ENCODE results near the gene NETO2. TPM values are rescaled to one million over a fixed set of nuclear protein-coding genes. Genes with fewer than 3 reads are reported as not detected.

Gene NETO2
- total and polyA plus RNA-seq, 2 of the 13 experiments (the other 11 are each of a cell fraction or from before 2014, with no cell fraction given): 8.2 to 13.5 TPM

- TF ChIP-seq MAFK (conservative IDR thresholded peaks at IDR 0.05 in 1 of 2, IDR thresholded peaks at IDR 0.05 in 1 of 2; ENCODE audit: low read length in 2 of 2): no peak
- TF ChIP-seq ESRRA (CRISPR knock-in tag; IDR thresholded peaks at IDR 0.05; ENCODE audit: low read depth): no peak
- TF ChIP-seq MXD1 (CRISPR knock-in tag; IDR thresholded peaks at IDR 0.05): no peak
- no peak for TF ChIP-seq ZNF496 (CRISPR knock-in tag; IDR thresholded peaks at IDR 0.05; ENCODE audit: insufficient replicate concordance)
- peak; percentile 77 for TF ChIP-seq NFYC (CRISPR knock-in tag; IDR thresholded peaks at IDR 0.05)
- TF ChIP-seq ZNF614 (CRISPR knock-in tag; IDR thresholded peaks at IDR 0.05; ENCODE audit: borderline replicate concordance): peak; percentile 91
- TF ChIP-seq ZNF207 (IDR thresholded peaks at IDR 0.05; ENCODE audit: borderline replicate concordance): no peak
- no peak; the same call in none of the 2 replicates for TF ChIP-seq PRDM10 (CRISPR knock-in tag; IDR thresholded peaks at IDR 0.05; ENCODE audit: low read depth)
- no peak; the same call in 1 of the 2 replicates for TF ChIP-seq RXRA (CRISPR knock-in tag; IDR thresholded peaks at IDR 0.05)
- TF ChIP-seq NR3C1 (CRISPR knock-in tag; IDR thresholded peaks at IDR 0.05): no peak
- peak; percentile 93 for TF ChIP-seq ZNF18 (CRISPR knock-in tag; IDR thresholded peaks at IDR 0.05; ENCODE audit: insufficient replicate concordance)
- TF ChIP-seq ADNP (CRISPR knock-in tag; IDR thresholded peaks at IDR 0.05): no peak; the same call in 1 of the 2 replicates
- TF ChIP-seq ARID4A (CRISPR knock-in tag; IDR thresholded peaks at IDR 0.05; ENCODE audit: borderline replicate concordance): no peak; the same call in 1 of the 2 replicates
- no peak for TF ChIP-seq E2F2 (CRISPR knock-in tag; IDR thresholded peaks at IDR 0.05; ENCODE audit: borderline replicate concordance)
- peak; percentile 84 for TF ChIP-seq TBX2 (CRISPR knock-in tag; IDR thresholded peaks at IDR 0.05; ENCODE audit: borderline replicate concordance)
Measured at GRCh38 chr16:47058295-47059086, 85.3 kb downstream of the NETO2 start (continued).

All from HepG2 (cell line).